ENCODE data around the gene C2CD2. TPM values are rescaled to one million over a fixed set of nuclear protein-coding genes. Genes with fewer than 3 reads are reported as not detected.

C2CD2 gene
- total RNA-seq, 1 experiment from 2014 or later, result 50.4 TPM

DNA sequence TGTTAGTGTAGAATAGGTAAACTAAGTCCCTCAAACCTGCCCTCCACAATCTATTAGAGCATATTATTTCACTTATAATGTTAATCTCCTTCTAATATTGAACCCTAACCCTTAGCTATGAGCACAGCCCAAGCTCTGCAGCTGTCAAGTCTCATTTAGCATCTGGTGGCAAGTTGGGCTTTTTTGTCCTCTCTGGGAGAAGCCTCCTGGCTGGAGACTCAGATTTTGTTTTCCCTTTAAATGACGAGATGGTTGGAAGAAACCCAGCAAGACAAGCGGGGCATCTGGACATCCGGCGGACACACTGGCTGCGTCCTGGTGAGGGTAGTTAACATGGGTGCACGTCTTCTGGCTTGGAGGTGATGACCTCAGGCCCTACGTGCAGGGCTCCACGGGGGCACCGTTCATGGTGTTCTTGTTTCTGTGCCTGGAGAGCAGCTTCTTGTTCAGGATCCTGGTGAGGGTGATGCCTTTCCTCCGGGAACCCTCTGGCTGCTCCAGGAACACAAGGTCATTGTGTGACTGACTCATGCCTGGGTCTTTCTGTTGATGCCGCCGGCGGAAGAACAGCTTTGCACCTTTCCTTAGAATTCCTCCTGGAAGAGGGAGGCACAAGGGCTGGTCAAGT is 65.0 kb downstream of the C2CD2 start:
- Histone ChIP-seq H3K4me2 (ENCODE audit: low read length) (no peak overlapping the region), H3K36me3 (ENCODE audit: low read depth, low read length) (peaks cover 13% of the 10 kb centered on the region; the same call in 1 of the 2 replicates), H3K4me1 (ENCODE audit: insufficient read depth, low read length) (peaks cover 9% of the 10 kb centered on the region), H3K27ac (ENCODE audit: low read length) (no peak overlapping the region), H3F3A (ENCODE audit: low read length, unreplicated experiment) (no peaks in the 10 kb centered on the region), H3K4me3 (ENCODE audit: low read length) (no peak overlapping the region), H2AFZ (ENCODE audit: low read length) (no peak overlapping the region), H3K79me2 (ENCODE audit: low read length) (no peaks in the 10 kb centered on the region), H3K9ac (ENCODE audit: low read length) (no peak overlapping the region), H3K9me2 (replicated peaks; ENCODE audit: low read length) (no peaks in the 10 kb centered on the region), H3K9me3 (ENCODE audit: low read length) (no peaks in the 10 kb centered on the region), H4K20me1 (ENCODE audit: low read length) (no peaks in the 10 kb centered on the region), H3K27me3 (ENCODE audit: low read length) (no peaks in the 10 kb centered on the region)
- TF ChIP-seq EZH2 (IDR thresholded peaks at IDR 0.05; ENCODE audit: low read length, unreplicated experiment) (no peak), EZH2phosphoT487 (IDR thresholded peaks at IDR 0.05; ENCODE audit: borderline replicate concordance, low read length) (no peak)
- TF ChIP-seq, protein P1, sequence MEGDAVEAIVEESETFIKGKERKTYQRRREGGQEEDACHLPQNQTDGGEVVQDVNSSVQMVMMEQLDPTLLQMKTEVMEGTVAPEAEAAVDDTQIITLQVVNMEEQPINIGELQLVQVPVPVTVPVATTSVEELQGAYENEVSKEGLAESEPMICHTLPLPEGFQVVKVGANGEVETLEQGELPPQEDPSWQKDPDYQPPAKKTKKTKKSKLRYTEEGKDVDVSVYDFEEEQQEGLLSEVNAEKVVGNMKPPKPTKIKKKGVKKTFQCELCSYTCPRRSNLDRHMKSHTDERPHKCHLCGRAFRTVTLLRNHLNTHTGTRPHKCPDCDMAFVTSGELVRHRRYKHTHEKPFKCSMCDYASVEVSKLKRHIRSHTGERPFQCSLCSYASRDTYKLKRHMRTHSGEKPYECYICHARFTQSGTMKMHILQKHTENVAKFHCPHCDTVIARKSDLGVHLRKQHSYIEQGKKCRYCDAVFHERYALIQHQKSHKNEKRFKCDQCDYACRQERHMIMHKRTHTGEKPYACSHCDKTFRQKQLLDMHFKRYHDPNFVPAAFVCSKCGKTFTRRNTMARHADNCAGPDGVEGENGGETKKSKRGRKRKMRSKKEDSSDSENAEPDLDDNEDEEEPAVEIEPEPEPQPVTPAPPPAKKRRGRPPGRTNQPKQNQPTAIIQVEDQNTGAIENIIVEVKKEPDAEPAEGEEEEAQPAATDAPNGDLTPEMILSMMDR (conservative IDR thresholded peaks at IDR 0.05; ENCODE audit: low read depth, low read length), result no peak
- CTCF ChIA-PET, result no interaction called here
- ATAC-seq (no peak), DNase-seq (no peak)
- intact Hi-C loops (cut with micrococcal nuclease), result no loop called here
- no TSS peak for BruUV-seq (replicated peaks)
- POLR2A ChIA-PET (ENCODE audit: unreplicated experiment), result no interaction called here

DNA sequence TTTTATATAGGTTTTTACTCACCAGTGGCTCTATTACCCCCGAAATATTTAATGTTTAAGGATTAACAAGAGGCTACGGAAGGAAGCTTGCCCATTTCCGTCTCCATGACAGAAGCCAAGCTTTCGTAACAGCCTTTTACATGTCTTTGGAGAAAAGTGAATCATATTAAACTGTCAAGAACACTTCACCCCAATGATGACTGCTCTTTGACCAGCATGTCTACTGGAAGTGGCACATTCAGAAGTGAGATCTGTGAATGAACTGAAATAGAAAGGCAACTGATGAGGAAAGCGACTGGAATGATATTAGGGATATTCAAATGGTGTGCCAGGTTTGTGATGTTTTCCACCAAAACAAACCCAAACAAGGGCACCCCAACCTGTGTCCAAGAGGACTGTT is 66.2 kb downstream of the C2CD2 start:
- no peak for DNase-seq
- Histone ChIP-seq H3K27ac (ENCODE audit: low read length) (no peak overlapping the region), H3K9me2 (replicated peaks; ENCODE audit: low read length) (no peaks in the 10 kb centered on the region), H3K4me3 (ENCODE audit: low read length) (no peak overlapping the region), H4K20me1 (ENCODE audit: low read length) (no peaks in the 10 kb centered on the region), H3K27me3 (ENCODE audit: low read length) (no peaks in the 10 kb centered on the region), H2AFZ (ENCODE audit: low read length) (no peak overlapping the region), H3K36me3 (ENCODE audit: low read depth, low read length) (peaks cover 12% of the 10 kb centered on the region; the same call in 1 of the 2 replicates), H3K4me2 (ENCODE audit: low read length) (no peak overlapping the region), H3F3A (ENCODE audit: low read length, unreplicated experiment) (no peaks in the 10 kb centered on the region), H3K4me1 (ENCODE audit: insufficient read depth, low read length) (peaks cover 9% of the 10 kb centered on the region), H3K9ac (ENCODE audit: low read length) (no peak overlapping the region), H3K9me3 (ENCODE audit: low read length) (no peaks in the 10 kb centered on the region), H3K79me2 (ENCODE audit: low read length) (no peaks in the 10 kb centered on the region)
- ChIA-PET POLR2A (ENCODE audit: unreplicated experiment) (no interaction called here), CTCF (no interaction called here)
- BruUV-seq (replicated peaks), result no TSS peak
- TF ChIP-seq EZH2 (IDR thresholded peaks at IDR 0.05; ENCODE audit: low read length, unreplicated experiment) (no peak), EZH2phosphoT487 (IDR thresholded peaks at IDR 0.05; ENCODE audit: borderline replicate concordance, low read length) (no peak)
- TF ChIP-seq, protein P1 (conservative IDR thresholded peaks at IDR 0.05; ENCODE audit: low read depth, low read length), result no peak
- intact Hi-C loops (cut with micrococcal nuclease), result no loop called here
- ATAC-seq, result no peak

DNA sequence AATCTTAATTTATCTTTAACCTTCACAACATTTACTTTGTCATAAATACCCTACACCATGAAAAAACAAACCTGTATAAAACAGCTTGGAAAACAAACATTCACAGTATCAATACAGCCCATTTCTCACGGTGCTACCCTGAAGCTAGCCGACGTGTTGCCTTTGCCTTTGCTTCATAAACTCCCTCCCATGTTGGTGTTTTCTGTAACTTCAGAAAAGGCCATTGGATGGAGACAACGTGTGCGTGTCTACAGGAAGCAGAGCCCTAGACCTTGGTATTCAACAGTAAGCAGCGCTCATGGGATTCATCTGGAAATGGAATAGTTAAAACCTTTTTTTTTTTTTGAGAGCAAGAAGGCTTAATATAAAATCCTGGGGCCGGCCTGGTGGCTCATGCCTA is 67.5 kb downstream of the C2CD2 start:
- CTCF ChIA-PET, result no interaction called here
- Histone ChIP-seq H2AFZ (ENCODE audit: low read length) (no peak overlapping the region), H3K9ac (ENCODE audit: low read length) (no peak overlapping the region), H3K4me3 (ENCODE audit: low read length) (no peak overlapping the region), H3K9me3 (ENCODE audit: low read length) (no peaks in the 10 kb centered on the region), H3K4me1 (ENCODE audit: insufficient read depth, low read length) (peaks cover 3% of the 10 kb centered on the region), H3K27ac (ENCODE audit: low read length) (no peak overlapping the region), H3K27me3 (ENCODE audit: low read length) (no peaks in the 10 kb centered on the region), H3K4me2 (ENCODE audit: low read length) (no peak overlapping the region), H3F3A (ENCODE audit: low read length, unreplicated experiment) (no peaks in the 10 kb centered on the region), H3K79me2 (ENCODE audit: low read length) (no peaks in the 10 kb centered on the region), H3K9me2 (replicated peaks; ENCODE audit: low read length) (no peaks in the 10 kb centered on the region), H4K20me1 (ENCODE audit: low read length) (no peaks in the 10 kb centered on the region), H3K36me3 (ENCODE audit: low read depth, low read length) (peaks cover 11% of the 10 kb centered on the region; the same call in 1 of the 2 replicates)
- no peak for ATAC-seq
- DNase-seq, result no peak
- intact Hi-C loops (cut with micrococcal nuclease), result no loop called here
- no TSS peak for BruUV-seq (replicated peaks)
- TF ChIP-seq EZH2phosphoT487 (IDR thresholded peaks at IDR 0.05; ENCODE audit: borderline replicate concordance, low read length), result no peak
- TF ChIP-seq EZH2 (IDR thresholded peaks at IDR 0.05; ENCODE audit: low read length, unreplicated experiment), result no peak
- TF ChIP-seq, protein P1 (conservative IDR thresholded peaks at IDR 0.05; ENCODE audit: low read depth, low read length), result no peak
- POLR2A ChIA-PET (ENCODE audit: unreplicated experiment), result no interaction called here

Data from PC-3 (cell line).